SK-N-MC (cell line): ENCODE data around the gene LFNG.
"Not testable (repeated sequence)": the region's sequence is repeated elsewhere in the genome, so short reads cannot be mapped to it uniquely, and the experiment has no call there.

Experiments
- DNase-seq: peaks from one replicate; pipeline ENCODE4 v3.0.0-alpha.2; 2011; ENCODE audit warnings: low read depth, low spot score
- H3K27ac ChIP-seq: fragments of 200-600 bp; sonication (generic); 2 replicates; pipeline ENCODE4 v1.5.1; 2016; ENCODE audit warnings: mixed run types
- H3K36me3 ChIP-seq: fragments of 200-600 bp; sonication (generic); 2 replicates; pipeline ENCODE4 v1.6.1; 2017; ENCODE audit warnings: antibody characterized with exemption, low read length, mixed read lengths; ENCODE audit not compliant: insufficient read depth
- H3K4me3 ChIP-seq: fragments of 200-600 bp; sonication (generic); 2 replicates; pipeline ENCODE4 v1.5.1; 2016
- H3K9ac ChIP-seq: fragments of 200-600 bp; sonication (generic); 2 replicates; pipeline ENCODE4 v1.8.0; 2017; ENCODE audit warnings: mixed run types, mixed read lengths; ENCODE audit not compliant: insufficient read length
- H3K9me3 ChIP-seq: fragments of 200-600 bp; sonication (generic); 2 replicates; pipeline ENCODE4 v1.6.1; 2017; ENCODE audit warnings: low read depth, mild to moderate bottlenecking, antibody characterized with exemption, low read length, moderate library complexity, mixed read lengths
- EZH2 ChIP-seq: fragments of 200-600 bp; sonication (generic); IDR thresholded peaks from one replicate; pipeline ENCODE4 v1.6.1; 2017; ENCODE audit warnings: antibody characterized with exemption
- FOXP2 ChIP-seq: optimal IDR thresholded peaks from 2 replicates; pipeline ENCODE3; 2011; ENCODE audit warnings: mild to moderate bottlenecking, moderate library complexity; ENCODE audit not compliant: insufficient read depth; ENCODE audit errors: extremely low read length, control extremely low read depth
- POLR2AphosphoS5 ChIP-seq: IDR thresholded peaks from 2 replicates; pipeline ENCODE4 v1.6.1; 2012; ENCODE audit warnings: mild to moderate bottlenecking, low read depth, low read length, borderline replicate concordance

Gene LFNG

GRCh38 chr7:2555121-2556052 is 35.8 kb downstream of the LFNG start, which contains the start of gene BRAT1:
Gene BRAT1 (minus strand): TSS chr7:2555524. CDS start chr7:2554431, 1,093 bp downstream.
- H3K27ac ChIP-seq = peak within 1 kb of the TSS; percentile 98
- DNase-seq = peak; percentile 59
- H3K4me3 ChIP-seq = peak within 1 kb of the TSS; percentile 93
- H3K36me3 ChIP-seq = peaks cover 15% of the 10 kb centered on the region
- peak within 1 kb of the TSS; percentile 99 for H3K9ac ChIP-seq
- H3K9me3 ChIP-seq = no peaks in the 10 kb centered on the region
- TF ChIP-seq POLR2AphosphoS5 = peak; percentile 91
- TF ChIP-seq FOXP2 = no peak

DNA sequence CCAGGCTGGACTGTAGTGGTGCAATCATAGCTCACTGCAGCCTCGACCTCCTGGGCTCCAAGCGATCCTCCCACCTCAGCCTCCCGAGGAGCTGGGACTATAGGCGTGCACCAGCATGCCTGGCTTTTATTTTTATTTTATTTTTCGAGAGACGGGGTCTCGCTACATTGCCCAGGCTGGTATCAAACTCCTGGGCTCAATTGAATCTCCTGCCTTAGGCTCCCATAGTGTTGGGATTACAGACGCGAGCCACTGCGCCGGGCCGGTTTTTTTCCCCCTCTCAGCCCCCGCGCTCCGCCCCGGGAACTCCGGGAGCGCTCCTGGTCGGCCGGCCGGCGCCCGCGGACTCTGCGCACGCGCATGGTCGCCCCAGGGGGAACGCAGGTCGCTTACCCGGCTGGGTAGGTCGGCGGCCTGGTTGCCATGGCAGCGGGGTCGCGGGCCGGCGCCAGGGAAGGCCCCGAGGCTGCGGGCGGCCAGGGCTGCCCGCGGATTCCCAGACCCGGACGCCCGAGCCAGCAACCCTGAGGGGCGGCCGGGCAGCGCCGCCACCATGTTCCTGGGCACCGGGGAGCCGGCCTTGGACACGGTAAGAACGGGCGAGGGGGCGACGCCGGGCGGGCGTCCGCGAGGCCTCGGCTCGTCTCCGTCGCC is 39.2 kb downstream of the LFNG start, which contains the start of gene IQCE:
Gene IQCE (plus strand): TSS at position 351 of the 654 bp plus-strand sequence. CDS start 203 bp downstream, at position 554.
- H3K4me3 ChIP-seq = peak within 1 kb of the TSS; percentile 88
- peaks cover 6% of the 10 kb centered on the region; the same call in 1 of the 2 replicates for H3K36me3 ChIP-seq
- no peak for TF ChIP-seq EZH2
- TF ChIP-seq FOXP2 = no peak
- no peak; the same call in 1 of the 2 replicates for TF ChIP-seq POLR2AphosphoS5
- peak within 1 kb of the TSS; percentile 82 for H3K9ac ChIP-seq
- H3K9me3 ChIP-seq = no peaks in the 10 kb centered on the region
- H3K27ac ChIP-seq = no peak within 1 kb of the TSS
- DNase-seq = no peak

- peaks cover 6% of the 10 kb centered on the region; the same call in 1 of the 2 replicates for H3K36me3 ChIP-seq
- H3K9ac ChIP-seq = peak overlapping the region; percentile 82
- TF ChIP-seq POLR2AphosphoS5 = no peak
- no peak for TF ChIP-seq FOXP2
- no peak for TF ChIP-seq EZH2
- H3K27ac ChIP-seq = no peak overlapping the region
- DNase-seq = no peak
- no peaks in the 10 kb centered on the region for H3K9me3 ChIP-seq
- peak overlapping the region; percentile 88 for H3K4me3 ChIP-seq
Measured at GRCh38 chr7:2559283-2559950, 39.8 kb downstream of the LFNG start.

GRCh38 chr7:2563955-2564354 is 44.4 kb downstream of the LFNG start:
- H3K4me3 ChIP-seq, DNase-seq: not testable (repeated sequence)

DNA sequence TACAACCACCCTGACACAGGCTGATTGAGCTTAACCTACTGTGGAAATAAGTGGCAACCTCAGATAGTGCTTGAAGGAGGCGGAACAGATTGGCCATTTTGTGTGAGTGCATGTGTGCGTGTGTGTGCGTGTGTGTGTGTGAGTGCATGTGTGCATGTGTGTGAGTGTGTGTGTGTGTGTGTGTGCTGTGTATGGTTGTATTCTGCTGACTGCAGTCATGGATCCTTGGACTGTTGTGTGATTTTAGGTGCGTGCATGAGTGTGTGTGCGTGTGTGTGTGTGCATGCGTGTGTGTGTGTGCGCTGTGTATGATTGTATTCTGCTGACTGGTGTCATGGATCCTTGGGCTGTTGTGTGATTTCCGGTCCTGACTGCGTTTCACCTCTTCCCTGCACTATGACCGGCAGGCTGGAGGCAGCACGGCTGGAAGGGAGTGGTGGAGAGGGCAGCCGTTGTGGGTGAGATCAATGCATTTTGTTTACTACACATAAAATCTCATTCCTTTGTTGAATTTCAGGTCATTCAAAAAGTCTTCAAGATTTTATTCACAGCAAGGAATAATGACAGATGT is 45.5 kb downstream of the LFNG start:
- H3K27ac ChIP-seq = peak overlapping the region; percentile 13
- no peak overlapping the region for H3K9ac ChIP-seq
- H3K9me3 ChIP-seq = no peaks in the 10 kb centered on the region
- H3K36me3 ChIP-seq = peaks cover 6% of the 10 kb centered on the region; the same call in 1 of the 2 replicates
- no peak for DNase-seq
- TF ChIP-seq FOXP2 = no peak
- no peak for TF ChIP-seq EZH2
- TF ChIP-seq POLR2AphosphoS5 = no peak
- H3K4me3 ChIP-seq = no peak overlapping the region

More at GRCh38 chr7:2563955-2564354, 44.4 kb downstream of the LFNG start:
- H3K27ac ChIP-seq, H3K9me3 ChIP-seq, H3K9ac ChIP-seq, H3K36me3 ChIP-seq: not testable (repeated sequence)

- no peak overlapping the region for H3K27ac ChIP-seq
- DNase-seq = no peak
- TF ChIP-seq POLR2AphosphoS5 = no peak
- TF ChIP-seq EZH2 = no peak
- TF ChIP-seq FOXP2 = no peak
- H3K36me3 ChIP-seq = peaks cover 6% of the 10 kb centered on the region; the same call in 1 of the 2 replicates
- no peak overlapping the region for H3K4me3 ChIP-seq
- H3K9me3 ChIP-seq = no peaks in the 10 kb centered on the region
- H3K9ac ChIP-seq = no peak overlapping the region
Measured at GRCh38 chr7:2566348-2566889, 46.8 kb downstream of the LFNG start.

- no peak overlapping the region for H3K4me3 ChIP-seq
- no peak overlapping the region for H3K9ac ChIP-seq
- peaks cover 6% of the 10 kb centered on the region; the same call in 1 of the 2 replicates for H3K36me3 ChIP-seq
- TF ChIP-seq EZH2 (no peak), FOXP2 (no peak), POLR2AphosphoS5 (no peak)
- H3K9me3 ChIP-seq = no peaks in the 10 kb centered on the region
- H3K27ac ChIP-seq = no peak overlapping the region
- DNase-seq = no peak
Measured at GRCh38 chr7:2566890-2567678, 47.5 kb downstream of the LFNG start.
